Fibroblast of the aortic adventitia (primary cell): ENCODE measurements around the gene KLK15. TPM values are rescaled to one million over a fixed set of nuclear protein-coding genes. Genes with fewer than 3 reads are reported as not detected.

ENCODE experiments used
- DNase-seq: peaks from one replicate; pipeline ENCODE4 v3.0.0-alpha.2; 2010; ENCODE audit warnings: low read depth
- H3K4me3 ChIP-seq: 2 replicates; pipeline ENCODE4 v1.5.1; 2011; ENCODE audit warnings: low read depth, mild to moderate bottlenecking, control low read depth, low read length, moderate library complexity
- CTCF ChIP-seq: IDR thresholded peaks from 2 replicates; pipeline ENCODE4 v1.5.1; 2011; ENCODE audit warnings: mild to moderate bottlenecking, low read length, control low read depth, inconsistent platforms; ENCODE audit not compliant: insufficient read depth
- small RNA-seq: library from RNA; depleted of rRNA; stranded (forward); fragments of <200 nt; gene quantifications from one replicate; pipeline ENCODE3, GENCODE V24; 2012
- total RNA-seq: library from RNA; depleted of rRNA; stranded (reverse); fragments of >200 nt; gene quantifications from 2 replicates; pipeline ENCODE4 v1.2.3, GENCODE V29; 2012; ENCODE audit warnings: low replicate concordance

The KLK15 gene
- total RNA-seq, 1 donor: not detected

GRCh38 chr19:50780753-50781435, 52.5 kb downstream of the KLK15 start:
- no peak for DNase-seq
- TF ChIP-seq CTCF: no peak
- H3K4me3 ChIP-seq: no peak overlapping the region

- DNase-seq: no peak
- no peak for TF ChIP-seq CTCF
- no peak overlapping the region for H3K4me3 ChIP-seq
Measured at GRCh38 chr19:50779504-50780457, 53.6 kb downstream of the KLK15 start.

GRCh38 chr19:50778906-50779430, 54.4 kb downstream of the KLK15 start:
- DNase-seq: no peak
- TF ChIP-seq CTCF: no peak

GRCh38 chr19:50777830-50778303, 55.5 kb downstream of the KLK15 start:
- no peak overlapping the region for H3K4me3 ChIP-seq
- TF ChIP-seq CTCF: no peak
- DNase-seq: no peak

More at GRCh38 chr19:50778906-50779430, 54.4 kb downstream of the KLK15 start:
- no peak overlapping the region for H3K4me3 ChIP-seq

- TF ChIP-seq CTCF: no peak
- no peak overlapping the region for H3K4me3 ChIP-seq
- DNase-seq: no peak
Measured at GRCh38 chr19:50777261-50777660, 56.1 kb downstream of the KLK15 start.

- no peak for TF ChIP-seq CTCF
- no peak overlapping the region for H3K4me3 ChIP-seq
- no peak for DNase-seq
Measured at GRCh38 chr19:50776131-50776530, 57.2 kb downstream of the KLK15 start.

Small RNAs within 50 kb of the gene (small RNA-seq; reads per million reads assigned to genes)
- gene SNORD88A: 87.8 reads per million, percentile 98 among the genes with 10 or more reads in this experiment
- not detected for gene SNORD88B
- not detected for gene SNORD88C

Other genes starting within 250 kb of the KLK15 start
- gene SYT3, start 193.7 kb downstream of the KLK15 start, total RNA-seq: 0.09 TPM in 1 of 2 replicates, not detected in the other
- gene C19orf81, start 184.1 kb downstream of the KLK15 start, total RNA-seq: not detected in 2 replicates
- gene SHANK1, start 113.8 kb downstream of the KLK15 start, total RNA-seq: 2.6 and 4.2 TPM in 2 replicates
- gene CLEC11A, start 110.2 kb downstream of the KLK15 start, total RNA-seq: 21.8 and 71.8 TPM in 2 replicates
- not detected in 2 replicates for gene GPR32, start 63.1 kb downstream of the KLK15 start, total RNA-seq
- gene ACP4, start 43.2 kb downstream of the KLK15 start, total RNA-seq: not detected in 2 replicates
- not detected in 2 replicates for gene KLK1, start 9.8 kb downstream of the KLK15 start, total RNA-seq
- gene KLK3, start 21.3 kb upstream of the KLK15 start, total RNA-seq: not detected in 2 replicates
- gene KLK2, start 39.9 kb upstream of the KLK15 start, total RNA-seq: not detected in 2 replicates
- not detected in 2 replicates for gene KLK4, start 77.8 kb upstream of the KLK15 start, total RNA-seq
- 0.99 TPM in 1 of 2 replicates, not detected in the other for gene KLK5, start 119.5 kb upstream of the KLK15 start, total RNA-seq
- not detected in 2 replicates for gene KLK6, start 136.0 kb upstream of the KLK15 start, total RNA-seq
- 0.18 TPM in 1 of 2 replicates, not detected in the other for gene KLK7, start 150.3 kb upstream of the KLK15 start, total RNA-seq
- not detected in 2 replicates for gene KLK8, start 168.0 kb upstream of the KLK15 start, total RNA-seq
- 0.27 TPM in 1 of 2 replicates, not detected in the other for gene KLK10, start 186.1 kb upstream of the KLK15 start, total RNA-seq
- not detected in 2 replicates for gene KLK11, start 193.0 kb upstream of the KLK15 start, total RNA-seq
- gene KLK12, start 201.4 kb upstream of the KLK15 start, total RNA-seq: not detected in 2 replicates
- not detected in 2 replicates for gene KLK13, start 231.5 kb upstream of the KLK15 start, total RNA-seq
- not detected in 2 replicates for gene KLK14, start 249.3 kb upstream of the KLK15 start, total RNA-seq